ENCODE data around the gene NOXA1. TPM values are rescaled to one million over a fixed set of nuclear protein-coding genes. Genes with fewer than 3 reads are reported as not detected.
A peak's percentile ranks its signal among the peaks of the same experiment; 100 is the strongest.

NOXA1 gene
- polyA plus RNA-seq, 1 experiment, result 0.32 TPM

GRCh38 chr9:137480686-137481683 lies 57.8 kb downstream of the NOXA1 start:
- CTCF ChIA-PET, result no interaction called here
- TF ChIP-seq, protein P1, sequence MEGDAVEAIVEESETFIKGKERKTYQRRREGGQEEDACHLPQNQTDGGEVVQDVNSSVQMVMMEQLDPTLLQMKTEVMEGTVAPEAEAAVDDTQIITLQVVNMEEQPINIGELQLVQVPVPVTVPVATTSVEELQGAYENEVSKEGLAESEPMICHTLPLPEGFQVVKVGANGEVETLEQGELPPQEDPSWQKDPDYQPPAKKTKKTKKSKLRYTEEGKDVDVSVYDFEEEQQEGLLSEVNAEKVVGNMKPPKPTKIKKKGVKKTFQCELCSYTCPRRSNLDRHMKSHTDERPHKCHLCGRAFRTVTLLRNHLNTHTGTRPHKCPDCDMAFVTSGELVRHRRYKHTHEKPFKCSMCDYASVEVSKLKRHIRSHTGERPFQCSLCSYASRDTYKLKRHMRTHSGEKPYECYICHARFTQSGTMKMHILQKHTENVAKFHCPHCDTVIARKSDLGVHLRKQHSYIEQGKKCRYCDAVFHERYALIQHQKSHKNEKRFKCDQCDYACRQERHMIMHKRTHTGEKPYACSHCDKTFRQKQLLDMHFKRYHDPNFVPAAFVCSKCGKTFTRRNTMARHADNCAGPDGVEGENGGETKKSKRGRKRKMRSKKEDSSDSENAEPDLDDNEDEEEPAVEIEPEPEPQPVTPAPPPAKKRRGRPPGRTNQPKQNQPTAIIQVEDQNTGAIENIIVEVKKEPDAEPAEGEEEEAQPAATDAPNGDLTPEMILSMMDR (IDR thresholded peaks at IDR 0.05; ENCODE audit: insufficient read depth, low read depth, low read length), result no peak
- H3K27me3 ChIP-seq (ENCODE audit: control insufficient read depth, insufficient read depth, low read length), result no peaks in the 10 kb centered on the region
- DNase-seq (ENCODE audit: low read depth), result no peak
- POLR2A ChIA-PET, result no interaction called here
- H3K4me3 ChIP-seq (ENCODE audit: low read depth, low read length), result no peak overlapping the region
- H3K36me3 ChIP-seq (ENCODE audit: control insufficient read depth, insufficient read depth, low read length), result no peaks in the 10 kb centered on the region

DNA sequence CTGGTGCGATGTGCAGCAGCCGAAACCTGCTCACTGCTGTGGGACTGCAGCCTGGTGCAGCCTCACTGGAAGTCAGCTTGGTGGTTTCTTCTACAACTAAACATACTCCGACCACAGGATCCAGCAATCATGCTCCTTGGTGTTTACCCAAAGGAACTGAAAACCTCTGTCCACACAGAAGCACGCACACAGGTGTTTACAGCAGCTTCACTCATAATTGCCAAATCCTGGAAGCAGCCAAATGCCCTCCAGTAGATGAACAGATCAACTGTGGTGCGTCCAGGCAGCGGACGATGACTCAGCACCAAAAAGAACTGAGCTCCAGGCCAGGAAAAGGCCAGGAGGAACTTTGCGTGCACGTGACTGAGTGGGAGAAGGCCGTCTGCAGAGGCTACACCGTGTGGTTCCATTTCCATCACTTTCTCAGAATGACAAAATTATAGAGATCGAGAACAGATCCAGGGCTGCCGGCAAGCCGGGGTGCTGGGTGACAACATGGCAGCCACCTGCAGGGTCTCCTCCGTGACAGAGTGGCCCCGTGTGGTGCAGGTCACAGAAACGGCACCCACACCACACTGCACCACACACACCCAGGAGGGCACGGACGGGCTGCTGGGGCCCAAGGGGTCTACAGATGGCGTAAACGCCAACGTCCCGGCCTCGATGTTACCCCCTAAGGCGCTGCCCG lies 59.0 kb downstream of the NOXA1 start:
- Histone ChIP-seq H3K4me3 (ENCODE audit: low read depth, low read length) (no peak overlapping the region), H3K36me3 (ENCODE audit: control insufficient read depth, insufficient read depth, low read length) (no peaks in the 10 kb centered on the region), H3K27me3 (ENCODE audit: control insufficient read depth, insufficient read depth, low read length) (no peaks in the 10 kb centered on the region)
- ChIA-PET POLR2A (no interaction called here), CTCF (interaction anchor here (1.0 to 1.1 kb wide), 4 partner anchors 22 to 59 kb away, joined by 3 read pairs; partner anchors contain the start of genes EXD3 and NOXA1)
- TF ChIP-seq, protein P1 (IDR thresholded peaks at IDR 0.05; ENCODE audit: insufficient read depth, low read depth, low read length), result no peak
- DNase-seq (ENCODE audit: low read depth), result peak; percentile 84

Other genes starting within 250 kb of the NOXA1 start
- gene ANAPC2, start 234.8 kb upstream of the NOXA1 start, polyA plus RNA-seq (2011; rRNA removed), result 14.6 and 25.5 TPM in 2 replicates
- 53.8 and 81.4 TPM in 2 replicates for gene SSNA1, start 234.7 kb upstream of the NOXA1 start, polyA plus RNA-seq (2011; rRNA removed)
- 2.9 and 3.5 TPM in 2 replicates for gene TPRN, start 222.7 kb upstream of the NOXA1 start, polyA plus RNA-seq (2011; rRNA removed)
- 37.8 and 43.8 TPM in 2 replicates for gene TMEM203, start 217.7 kb upstream of the NOXA1 start, polyA plus RNA-seq (2011; rRNA removed)
- gene NDOR1, start 217.7 kb upstream of the NOXA1 start, polyA plus RNA-seq (2011; rRNA removed), result 4.4 and 7.1 TPM in 2 replicates
- 0.26 and 0.39 TPM in 2 replicates for gene RNF208, start 201.2 kb upstream of the NOXA1 start, polyA plus RNA-seq (2011; rRNA removed)
- gene CYSRT1, start 198.2 kb upstream of the NOXA1 start, polyA plus RNA-seq (2011; rRNA removed), result 0.58 and 0.74 TPM in 2 replicates
- not detected in 2 replicates for gene RNF224, start 195.9 kb upstream of the NOXA1 start, polyA plus RNA-seq (2011; rRNA removed)
- not detected in 2 replicates for gene SLC34A3, start 192.5 kb upstream of the NOXA1 start, polyA plus RNA-seq (2011; rRNA removed)
- 263 and 385 TPM in 2 replicates for gene TUBB4B, start 182.1 kb upstream of the NOXA1 start, polyA plus RNA-seq (2011; rRNA removed)
- gene STPG3, start 172.1 kb upstream of the NOXA1 start, polyA plus RNA-seq (2011; rRNA removed), result not detected in 2 replicates
- gene NELFB, start 168.1 kb upstream of the NOXA1 start, polyA plus RNA-seq (2011; rRNA removed), result 26.6 and 51.9 TPM in 2 replicates
- gene TOR4A, start 145.7 kb upstream of the NOXA1 start, polyA plus RNA-seq (2011; rRNA removed), result 16.9 and 23.8 TPM in 2 replicates
- 0.17 TPM in 2 replicates for gene NRARP, start 121.1 kb upstream of the NOXA1 start, polyA plus RNA-seq (2011; rRNA removed)
- gene EXD3, start 231 bp upstream of the NOXA1 start, polyA plus RNA-seq (2011; rRNA removed), result 4.9 and 5.4 TPM in 2 replicates
- not detected in 2 replicates for gene ENTPD8, start 18.0 kb downstream of the NOXA1 start, polyA plus RNA-seq (2011; rRNA removed)
- gene NSMF, start 35.9 kb downstream of the NOXA1 start, polyA plus RNA-seq (2011; rRNA removed), result 21.5 and 35.7 TPM in 2 replicates
- 0.40 and 0.63 TPM in 2 replicates for gene PNPLA7, start 127.0 kb downstream of the NOXA1 start, polyA plus RNA-seq (2011; rRNA removed)
- gene MRPL41, start 128.5 kb downstream of the NOXA1 start, polyA plus RNA-seq (2011; rRNA removed), result 19.8 and 28.7 TPM in 2 replicates
- 21.1 and 29.4 TPM in 2 replicates for gene DPH7, start 155.5 kb downstream of the NOXA1 start, polyA plus RNA-seq (2011; rRNA removed)
- gene ZMYND19, start 167.1 kb downstream of the NOXA1 start, polyA plus RNA-seq (2011; rRNA removed), result 13.8 and 14.9 TPM in 2 replicates
- 22.0 and 46.1 TPM in 2 replicates for gene ARRDC1, start 182.3 kb downstream of the NOXA1 start, polyA plus RNA-seq (2011; rRNA removed)
- 18.1 and 23.3 TPM in 2 replicates for gene EHMT1, start 195.6 kb downstream of the NOXA1 start, polyA plus RNA-seq (2011; rRNA removed)

Data from BJ (cell line).